Lung (tissue), 12 donors: ENCODE measurements around the gene HIRIP3. TPM values are rescaled to one million over a fixed set of nuclear protein-coding genes. Genes with fewer than 3 reads are reported as not detected.

ENCODE experiments used
- ATAC-seq: fragments of 200-7000 bp; cut with Tn5 transposase; one replicate; pipeline ENCODE4 v1.9.1; 2020; ENCODE audit warnings: moderate number of reproducible peaks; ENCODE audit not compliant: insufficient read depth, low FRiP score
- DNase-seq, 3 donors: peaks; one replicate each; pipeline ENCODE4 v3.0.0-alpha.2; 2013 to 2017
- H3K27ac ChIP-seq, 2 donors: one replicate each; pipeline ENCODE4 v1.5.1; 2013; ENCODE audit warnings: mild to moderate bottlenecking in 2 of 2, moderate library complexity in 2 of 2, control low read depth in 1 of 2, inconsistent platforms in 1 of 2, low read depth in 1 of 2, low read length in 1 of 2
- H3K27me3 ChIP-seq, 3 donors: one replicate each; pipeline ENCODE4 v1.5.1; 2013; ENCODE audit warnings: low read length in 2 of 3; ENCODE audit not compliant: control insufficient read depth in 3 of 3, insufficient read depth in 3 of 3
- H3K36me3 ChIP-seq, 4 donors: one replicate each; pipeline ENCODE4 v1.5.1; 2013; ENCODE audit warnings: low read length in 4 of 4, mild to moderate bottlenecking in 1 of 4, moderate library complexity in 1 of 4; ENCODE audit not compliant: control insufficient read depth in 4 of 4, insufficient read depth in 4 of 4
- H3K4me1 ChIP-seq, 5 donors: one replicate each; pipeline ENCODE4 v1.5.1; 2013; ENCODE audit warnings: low read length in 5 of 5, mild to moderate bottlenecking in 2 of 5, moderate library complexity in 1 of 5; ENCODE audit not compliant: control insufficient read depth in 5 of 5, insufficient read depth in 5 of 5
- H3K4me3 ChIP-seq: one replicate; pipeline ENCODE4 v1.5.1; 2013; ENCODE audit warnings: mild to moderate bottlenecking, control low read depth, moderate library complexity
- H3K9ac ChIP-seq, 2 donors: one replicate each; pipeline ENCODE4 v1.5.1; 2013; ENCODE audit warnings: low read length in 2 of 2, control low read depth in 1 of 2; ENCODE audit not compliant: insufficient read depth in 1 of 2
- H3K9me3 ChIP-seq, 4 donors: one replicate each; pipeline ENCODE4 v1.5.1; 2013; ENCODE audit warnings: low read length in 3 of 4, mild to moderate bottlenecking in 1 of 4, moderate library complexity in 1 of 4; ENCODE audit not compliant: control insufficient read depth in 4 of 4, insufficient read depth in 3 of 4
- CTCF ChIP-seq: IDR thresholded peaks from 2 replicates; pipeline ENCODE4 v1.5.1; 2012; ENCODE audit warnings: mild to moderate bottlenecking; ENCODE audit errors: control extremely low read depth, extremely low read depth
- WGBS, 2 donors: extraction: QIAGEN DNeasy Blood & Tissue Kit; methylation state at CpG; one replicate each; pipeline ENCODE4 v1.1.7; 2013; 5-methylcytosine and 5-hydroxymethylcytosine counted together
- polyA plus RNA-seq, 2 donors: library from polyadenylated mRNA; stranded (reverse); fragments of 200-250 nt; gene quantifications; one replicate each; pipeline ENCODE4 v1.2.1, GENCODE V29; 2013
- total RNA-seq, 2 donors: library from RNA; depleted of rRNA in 1 of 2; stranded (reverse); fragments of >200 nt in 1 of 2; gene quantifications; one replicate each; pipeline ENCODE4 v1.2.1, GENCODE V29; 2014 to 2021
- donor health status: control.
- donor health status: control.
- donor health status: Bipolar disorder and iron deficiency.
- donor health status: healthy.
- donor health status: DM: yes; HTN: yes; CAD: no.

HIRIP3 gene
- total and polyA plus RNA-seq, 4 donors, result 13.1 to 22.7 (median 17.7) TPM

- TF ChIP-seq CTCF, result no peak
- peaks cover 0 to 22% (median 0%) of the 10 kb centered on the region in 5 donors for H3K4me1 ChIP-seq
- WGBS, 2 donors, result 12 to 14% methylated on average over 11 of the region's 11 CpGs
- H3K36me3 ChIP-seq, result no peaks in the 10 kb centered on the region
- H3K4me3 ChIP-seq, result no peak overlapping the region
- DNase-seq (no peak), ATAC-seq (no peak)
- H3K27me3 ChIP-seq, result peaks cover 0 to 42% (median 9%) of the 10 kb centered on the region in 3 donors
- H3K27ac ChIP-seq, result no peak overlapping the region
- peaks cover 0 to 2% (median 0%) of the 10 kb centered on the region in 4 donors for H3K9me3 ChIP-seq
- H3K9ac ChIP-seq, result no peak overlapping the region
Observed at GRCh38 chr16:30031477-30031918, 36.1 kb upstream of the HIRIP3 start.

DNA sequence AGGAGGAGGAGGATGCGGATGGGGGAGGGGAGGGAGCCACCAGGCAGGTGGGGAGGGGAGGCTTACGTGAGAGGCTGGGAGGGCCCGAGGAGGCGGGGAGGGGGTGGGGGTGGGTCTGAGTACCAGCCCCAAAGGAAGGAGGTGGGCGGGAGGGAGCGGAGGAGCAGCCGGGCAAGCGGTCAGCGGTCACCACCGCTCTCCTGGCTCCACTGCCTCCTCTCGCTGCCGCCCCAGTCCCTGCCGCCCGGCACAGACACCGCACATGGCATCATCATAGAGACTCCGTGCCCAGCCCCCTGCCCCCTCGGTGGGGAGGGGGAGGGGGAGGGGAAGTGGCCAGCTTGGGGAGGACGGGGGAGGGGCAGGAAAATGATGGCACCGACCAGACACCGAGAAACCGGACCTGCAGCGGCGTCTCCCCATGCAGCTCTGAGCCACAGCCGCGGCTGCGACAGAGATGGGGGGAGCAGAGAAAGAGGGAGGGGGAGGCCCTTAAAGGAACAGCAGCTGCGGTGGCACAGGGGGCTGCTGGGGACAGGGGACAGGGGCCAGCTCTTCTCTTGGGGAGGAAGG is 35.5 kb upstream of the HIRIP3 start, which contains the start of gene TLCD3B:
TLCD3B (minus strand) TSS at position 431 of the 573 bp plus-strand sequence. CDS start 744 bp downstream, outside the sequence.
- ATAC-seq, result no peak

GRCh38 chr16:30030011-30030685 is 34.7 kb upstream of the HIRIP3 start:
- H3K27me3 ChIP-seq, result peaks cover 0 to 40% (median 9%) of the 10 kb centered on the region in 3 donors
- H3K27ac ChIP-seq, result no peak overlapping the region
- H3K9me3 ChIP-seq, result peaks cover 0 to 2% (median 0%) of the 10 kb centered on the region in 4 donors
- H3K4me1 ChIP-seq, result peaks cover 0 to 22% (median 0%) of the 10 kb centered on the region in 5 donors
- no peak overlapping the region for H3K9ac ChIP-seq
- H3K36me3 ChIP-seq, result no peaks in the 10 kb centered on the region
- ATAC-seq (no peak), DNase-seq (no peak)
- no peak for TF ChIP-seq CTCF
- 18 to 19% methylated on average over 23 of the region's 23 CpGs for WGBS, 2 donors
- no peak overlapping the region for H3K4me3 ChIP-seq

More for the DNA sequence above, 35.5 kb upstream of the HIRIP3 start, which contains the start of gene TLCD3B:
- peaks cover 0 to 22% (median 0%) of the 10 kb centered on the region in 5 donors for H3K4me1 ChIP-seq
- H3K9ac ChIP-seq, result no peak within 1 kb of the TSS
- no peak within 1 kb of the TSS for H3K4me3 ChIP-seq
- peaks cover 0 to 43% (median 9%) of the 10 kb centered on the region in 3 donors for H3K27me3 ChIP-seq
- 2 to 3% methylated on average over 19 to 27 of the region's 27 CpGs for WGBS, 2 donors
- no peak for TF ChIP-seq CTCF
- H3K36me3 ChIP-seq, result no peaks in the 10 kb centered on the region
- H3K9me3 ChIP-seq, result peaks cover 0 to 2% (median 0%) of the 10 kb centered on the region in 4 donors
- H3K27ac ChIP-seq, result no peak within 1 kb of the TSS
- DNase-seq, result no peak
